A549 (cell line): Measurements from ENCODE around the gene LILRA5.
"Not testable (repeated sequence)": the region's sequence is repeated elsewhere in the genome, so short reads cannot be mapped to it uniquely, and the experiment has no call there.

ENCODE experiments used
- EHMT2 ChIP-seq: fragments of 200-600 bp; sonication (generic); IDR thresholded peaks from 2 replicates; pipeline ENCODE4 v1.6.1; 2016; ENCODE audit warnings: antibody characterized with exemption, low read depth, mild to moderate bottlenecking, moderate library complexity
- EP300 ChIP-seq, 2 experiments: fragments of >200 bp; sonication (Bioruptor Twin); formaldehyde crosslinking; IDR thresholded peaks; 2 replicates in 1 of 2; 3 replicates in 1 of 2; pipeline ENCODE4 v1.6.1; 2016 to 2017
- JUNB ChIP-seq: fragments of >200 bp; sonication (Bioruptor Twin); formaldehyde crosslinking; IDR thresholded peaks from 2 replicates; pipeline ENCODE4 v1.6.1; 2016
- NPAS2 ChIP-seq: fragments of 250-450 bp; sonication (Bioruptor Pico); IDR thresholded peaks from 2 replicates; pipeline ENCODE4 v1.8.0; 2022; ENCODE audit warnings: mild to moderate bottlenecking, moderate library complexity, borderline replicate concordance
- NR3C1 ChIP-seq: fragments of >200 bp; sonication (Bioruptor Twin); formaldehyde crosslinking; IDR thresholded peaks from 3 replicates; pipeline ENCODE4 v1.6.1; 2017
- POLR2A ChIP-seq: IDR thresholded peaks from 2 replicates; pipeline ENCODE4 v1.6.1; 2012; ENCODE audit warnings: mild to moderate bottlenecking, low read length
- RAD21 ChIP-seq, 2 experiments: fragments of >200 bp in 1 of 2; sonication (Bioruptor Twin) in 1 of 2; formaldehyde crosslinking in 1 of 2; IDR thresholded peaks in 1 of 2; conservative IDR thresholded peaks in 1 of 2; 2 replicates in 1 of 2; 3 replicates in 1 of 2; pipeline ENCODE4 v1.6.1; 2012 to 2018; ENCODE audit warnings: inconsistent platforms in 1 of 2
- SMC3 ChIP-seq: fragments of >200 bp; sonication (Bioruptor Twin); formaldehyde crosslinking; IDR thresholded peaks from 3 replicates; pipeline ENCODE4 v1.6.1; 2018; ENCODE audit warnings: inconsistent platforms
- SREBF2 ChIP-seq: fragments of 450-650 bp; IDR thresholded peaks from 2 replicates; pipeline ENCODE4 v1.6.1; 2014; ENCODE audit warnings: mild to moderate bottlenecking, moderate library complexity
- ZSCAN20 ChIP-seq: fragments of 250-450 bp; sonication (Bioruptor Pico); IDR thresholded peaks from 2 replicates; pipeline ENCODE4 v1.8.0; 2022; ENCODE audit warnings: mild to moderate bottlenecking, moderate library complexity
- TF ChIP-seq, protein P1 (sequence below): fragments of >200 bp; sonication (Bioruptor Twin); formaldehyde crosslinking; IDR thresholded peaks from 3 replicates; pipeline ENCODE4 v1.5.1; 2016
- TF ChIP-seq, protein P2 (sequence below): fragments of 200-600 bp; sonication (generic); IDR thresholded peaks from 2 replicates; pipeline ENCODE4 v1.6.1; 2016; ENCODE audit warnings: antibody characterized with exemption, mild to moderate bottlenecking, moderate library complexity
- TF ChIP-seq, protein P3 (sequence below): IDR thresholded peaks from 2 replicates; pipeline ENCODE4 v1.6.1; 2012
- TF ChIP-seq, protein P4 (sequence below): IDR thresholded peaks from 2 replicates; pipeline ENCODE4 v1.6.1; 2012

DNA sequence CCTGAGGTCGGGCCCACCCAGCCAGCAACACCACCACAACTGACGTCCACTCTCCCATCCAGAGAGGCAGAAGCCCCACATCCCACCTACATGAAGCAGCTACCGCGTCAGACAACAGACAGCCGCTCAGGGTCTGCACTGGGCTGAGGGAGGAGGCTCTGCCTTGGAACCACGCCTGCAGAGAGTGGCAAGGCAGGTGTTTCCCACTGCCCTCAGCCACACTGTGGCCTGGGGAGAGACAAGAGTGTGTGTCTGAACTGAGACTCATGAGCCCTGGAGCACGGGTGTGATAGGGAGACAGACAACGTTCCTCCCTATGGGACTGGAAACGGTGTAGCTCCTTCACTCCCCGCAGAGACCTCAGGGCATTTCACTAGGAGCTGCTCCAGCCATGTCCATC is 26.7 kb downstream of the LILRA5 start:
- TF ChIP-seq POLR2A; NR3C1; EHMT2; EP300 (IDR thresholded peaks at IDR 0.05); RAD21 (conservative IDR thresholded peaks at IDR 0.05 in 1 of 2, IDR thresholded peaks at IDR 0.05 in 1 of 2); SMC3; SREBF2; JUNB; NPAS2 (CRISPR knock-in tag); ZSCAN20 (CRISPR knock-in tag): not testable (repeated sequence)
- TF ChIP-seq, protein P1, sequence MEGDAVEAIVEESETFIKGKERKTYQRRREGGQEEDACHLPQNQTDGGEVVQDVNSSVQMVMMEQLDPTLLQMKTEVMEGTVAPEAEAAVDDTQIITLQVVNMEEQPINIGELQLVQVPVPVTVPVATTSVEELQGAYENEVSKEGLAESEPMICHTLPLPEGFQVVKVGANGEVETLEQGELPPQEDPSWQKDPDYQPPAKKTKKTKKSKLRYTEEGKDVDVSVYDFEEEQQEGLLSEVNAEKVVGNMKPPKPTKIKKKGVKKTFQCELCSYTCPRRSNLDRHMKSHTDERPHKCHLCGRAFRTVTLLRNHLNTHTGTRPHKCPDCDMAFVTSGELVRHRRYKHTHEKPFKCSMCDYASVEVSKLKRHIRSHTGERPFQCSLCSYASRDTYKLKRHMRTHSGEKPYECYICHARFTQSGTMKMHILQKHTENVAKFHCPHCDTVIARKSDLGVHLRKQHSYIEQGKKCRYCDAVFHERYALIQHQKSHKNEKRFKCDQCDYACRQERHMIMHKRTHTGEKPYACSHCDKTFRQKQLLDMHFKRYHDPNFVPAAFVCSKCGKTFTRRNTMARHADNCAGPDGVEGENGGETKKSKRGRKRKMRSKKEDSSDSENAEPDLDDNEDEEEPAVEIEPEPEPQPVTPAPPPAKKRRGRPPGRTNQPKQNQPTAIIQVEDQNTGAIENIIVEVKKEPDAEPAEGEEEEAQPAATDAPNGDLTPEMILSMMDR, result not testable (repeated sequence)
- TF ChIP-seq, protein P2, sequence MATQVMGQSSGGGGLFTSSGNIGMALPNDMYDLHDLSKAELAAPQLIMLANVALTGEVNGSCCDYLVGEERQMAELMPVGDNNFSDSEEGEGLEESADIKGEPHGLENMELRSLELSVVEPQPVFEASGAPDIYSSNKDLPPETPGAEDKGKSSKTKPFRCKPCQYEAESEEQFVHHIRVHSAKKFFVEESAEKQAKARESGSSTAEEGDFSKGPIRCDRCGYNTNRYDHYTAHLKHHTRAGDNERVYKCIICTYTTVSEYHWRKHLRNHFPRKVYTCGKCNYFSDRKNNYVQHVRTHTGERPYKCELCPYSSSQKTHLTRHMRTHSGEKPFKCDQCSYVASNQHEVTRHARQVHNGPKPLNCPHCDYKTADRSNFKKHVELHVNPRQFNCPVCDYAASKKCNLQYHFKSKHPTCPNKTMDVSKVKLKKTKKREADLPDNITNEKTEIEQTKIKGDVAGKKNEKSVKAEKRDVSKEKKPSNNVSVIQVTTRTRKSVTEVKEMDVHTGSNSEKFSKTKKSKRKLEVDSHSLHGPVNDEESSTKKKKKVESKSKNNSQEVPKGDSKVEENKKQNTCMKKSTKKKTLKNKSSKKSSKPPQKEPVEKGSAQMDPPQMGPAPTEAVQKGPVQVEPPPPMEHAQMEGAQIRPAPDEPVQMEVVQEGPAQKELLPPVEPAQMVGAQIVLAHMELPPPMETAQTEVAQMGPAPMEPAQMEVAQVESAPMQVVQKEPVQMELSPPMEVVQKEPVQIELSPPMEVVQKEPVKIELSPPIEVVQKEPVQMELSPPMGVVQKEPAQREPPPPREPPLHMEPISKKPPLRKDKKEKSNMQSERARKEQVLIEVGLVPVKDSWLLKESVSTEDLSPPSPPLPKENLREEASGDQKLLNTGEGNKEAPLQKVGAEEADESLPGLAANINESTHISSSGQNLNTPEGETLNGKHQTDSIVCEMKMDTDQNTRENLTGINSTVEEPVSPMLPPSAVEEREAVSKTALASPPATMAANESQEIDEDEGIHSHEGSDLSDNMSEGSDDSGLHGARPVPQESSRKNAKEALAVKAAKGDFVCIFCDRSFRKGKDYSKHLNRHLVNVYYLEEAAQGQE, result not testable (repeated sequence)
- TF ChIP-seq, protein P3, sequence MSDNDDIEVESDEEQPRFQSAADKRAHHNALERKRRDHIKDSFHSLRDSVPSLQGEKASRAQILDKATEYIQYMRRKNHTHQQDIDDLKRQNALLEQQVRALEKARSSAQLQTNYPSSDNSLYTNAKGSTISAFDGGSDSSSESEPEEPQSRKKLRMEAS, result not testable (repeated sequence)
- TF ChIP-seq, protein P4, sequence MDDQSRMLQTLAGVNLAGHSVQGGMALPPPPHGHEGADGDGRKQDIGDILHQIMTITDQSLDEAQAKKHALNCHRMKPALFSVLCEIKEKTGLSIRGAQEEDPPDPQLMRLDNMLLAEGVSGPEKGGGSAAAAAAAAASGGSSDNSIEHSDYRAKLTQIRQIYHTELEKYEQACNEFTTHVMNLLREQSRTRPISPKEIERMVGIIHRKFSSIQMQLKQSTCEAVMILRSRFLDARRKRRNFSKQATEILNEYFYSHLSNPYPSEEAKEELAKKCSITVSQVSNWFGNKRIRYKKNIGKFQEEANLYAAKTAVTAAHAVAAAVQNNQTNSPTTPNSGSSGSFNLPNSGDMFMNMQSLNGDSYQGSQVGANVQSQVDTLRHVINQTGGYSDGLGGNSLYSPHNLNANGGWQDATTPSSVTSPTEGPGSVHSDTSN, result not testable (repeated sequence)
